Glutamatergic neuron (in vitro differentiated cells): ENCODE measurements around the gene CASTOR1. TPM values are rescaled to one million over a fixed set of nuclear protein-coding genes. Genes with fewer than 3 reads are reported as not detected.

Experiments
- DNase-seq: peaks from one replicate; pipeline ENCODE4 v3.0.0; 2022
- H3K27ac Mint-ChIP-seq: one replicate; pipeline ENCODE4 v1.8.0; 2020; ENCODE audit warnings: mild to moderate bottlenecking, mixed read lengths, inconsistent platforms; ENCODE audit not compliant: unreplicated experiment
- H3K27me3 Mint-ChIP-seq: one replicate; pipeline ENCODE4 v1.8.0; 2020; ENCODE audit warnings: mild to moderate bottlenecking, moderate library complexity, mixed read lengths, inconsistent platforms; ENCODE audit not compliant: unreplicated experiment
- H3K36me3 Mint-ChIP-seq: one replicate; pipeline ENCODE4 v1.8.0; 2020; ENCODE audit warnings: mild to moderate bottlenecking, mixed read lengths, inconsistent platforms; ENCODE audit not compliant: unreplicated experiment
- H3K4me1 Mint-ChIP-seq: one replicate; pipeline ENCODE4 v1.8.0; 2020; ENCODE audit warnings: mild to moderate bottlenecking, low read depth, mixed read lengths, inconsistent platforms; ENCODE audit not compliant: unreplicated experiment
- H3K4me3 Mint-ChIP-seq: one replicate; pipeline ENCODE4 v1.8.0; 2020; ENCODE audit warnings: mild to moderate bottlenecking, mixed read lengths, inconsistent platforms; ENCODE audit not compliant: unreplicated experiment
- H3K9me3 Mint-ChIP-seq: one replicate; pipeline ENCODE4 v1.8.0; 2020; ENCODE audit warnings: mild to moderate bottlenecking, moderate library complexity, mixed read lengths, inconsistent platforms; ENCODE audit not compliant: unreplicated experiment
- total RNA-seq: library from RNA; stranded (reverse); fragmentation: NEBNext Ultra II Directional; extraction: Animal tissue kit (Norgen Biotek cat#: 25700); gene quantifications from one replicate; pipeline ENCODE4 v1.2.1, GENCODE V29; 2021; ENCODE audit not compliant: unreplicated experiment
- TF ChIP-seq, protein P1 (sequence below): fragments of 200-600 bp; sonication (generic); IDR thresholded peaks from one replicate; pipeline ENCODE4 v1.5.0; 2021; ENCODE audit not compliant: partially characterized antibody, unreplicated experiment

The CASTOR1 gene
- total RNA-seq, 1 donor from 2014 or later = 4.5 TPM

DNA sequence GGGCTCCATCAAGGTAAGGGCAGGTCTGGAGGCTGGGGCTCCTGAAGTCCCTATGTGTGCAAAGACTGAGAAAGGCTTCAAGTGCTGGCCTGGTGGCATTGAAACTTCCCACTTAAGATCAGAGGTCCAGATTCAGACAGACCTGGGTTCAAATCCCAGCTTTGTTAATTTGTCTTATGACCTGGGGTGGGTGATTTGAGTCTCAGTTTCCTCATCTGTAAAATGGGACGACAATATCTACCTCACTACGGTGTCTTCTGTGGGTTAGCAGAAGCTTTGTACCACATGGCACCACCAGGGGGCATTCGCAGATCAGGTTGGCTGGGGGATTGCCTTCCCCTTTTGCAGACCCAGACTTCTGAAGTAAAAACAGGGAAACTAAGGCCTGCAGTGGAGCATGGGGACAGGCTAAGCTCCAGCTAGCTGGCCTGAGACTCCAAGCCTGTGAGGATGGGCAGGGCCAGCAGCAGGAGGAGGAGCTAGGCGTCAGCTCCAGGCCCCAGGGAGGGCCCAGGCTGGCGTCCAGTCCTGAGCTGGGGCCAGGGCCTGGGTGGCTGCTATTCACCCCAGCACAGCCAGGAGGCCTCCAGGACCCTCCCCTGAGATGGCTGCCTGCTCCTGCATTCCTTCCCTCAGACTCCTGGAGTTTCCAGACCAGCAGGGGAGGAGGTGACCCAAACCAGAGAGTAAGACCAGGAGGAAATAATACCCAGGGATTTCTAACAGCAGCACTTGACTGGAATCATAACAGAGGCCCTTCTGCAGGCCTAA is 1.5 kb downstream of the CASTOR1 start:
- H3K27ac Mint-ChIP-seq = no peak overlapping the region

DNA sequence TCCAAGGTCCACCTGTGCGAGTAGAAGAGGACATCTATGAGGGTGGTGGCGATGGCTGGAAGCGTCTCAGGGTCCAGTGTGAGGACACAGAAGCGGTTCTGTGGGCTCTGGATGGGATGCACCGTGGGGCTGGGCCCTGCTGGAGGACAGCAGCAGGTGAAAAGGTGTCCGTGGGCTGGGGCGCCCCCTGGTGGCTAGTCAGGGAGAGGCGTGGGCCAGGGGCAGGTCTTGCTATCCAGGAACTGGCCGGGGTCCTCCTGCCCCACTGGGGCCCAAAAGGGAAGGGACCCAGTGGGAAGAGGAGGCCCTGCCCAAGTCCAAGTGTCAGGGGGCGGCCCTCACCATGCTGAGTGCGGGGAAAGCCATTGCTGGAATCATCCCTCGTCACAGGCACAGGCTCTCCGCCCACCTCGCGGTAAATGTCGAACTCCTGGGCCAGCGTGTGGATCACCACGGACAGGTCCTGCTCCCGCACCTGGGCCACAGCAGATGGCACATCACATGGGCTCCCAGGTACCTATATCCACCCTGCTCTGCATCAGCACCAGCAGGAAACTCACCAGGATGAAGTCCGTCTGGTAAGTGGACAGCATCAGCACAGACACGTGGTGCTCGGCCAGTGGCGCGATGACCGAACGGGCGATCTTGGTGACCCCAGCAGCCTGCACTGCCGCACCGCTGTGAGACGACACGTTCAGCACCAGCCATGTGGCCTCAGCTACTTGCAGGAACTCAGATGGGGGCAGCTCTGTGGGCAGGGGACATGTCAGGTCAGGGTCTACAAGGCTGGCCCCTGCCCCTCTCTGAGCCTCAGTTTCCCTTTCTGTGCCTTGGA is 2.3 kb downstream of the CASTOR1 start:
- no peaks in the 10 kb centered on the region for H3K36me3 Mint-ChIP-seq
- H3K4me1 Mint-ChIP-seq = no peaks in the 10 kb centered on the region
- peaks cover 4% of the 10 kb centered on the region for H3K27me3 Mint-ChIP-seq
- H3K27ac Mint-ChIP-seq = no peak overlapping the region
- H3K4me3 Mint-ChIP-seq = no peak overlapping the region
- TF ChIP-seq, protein P1, sequence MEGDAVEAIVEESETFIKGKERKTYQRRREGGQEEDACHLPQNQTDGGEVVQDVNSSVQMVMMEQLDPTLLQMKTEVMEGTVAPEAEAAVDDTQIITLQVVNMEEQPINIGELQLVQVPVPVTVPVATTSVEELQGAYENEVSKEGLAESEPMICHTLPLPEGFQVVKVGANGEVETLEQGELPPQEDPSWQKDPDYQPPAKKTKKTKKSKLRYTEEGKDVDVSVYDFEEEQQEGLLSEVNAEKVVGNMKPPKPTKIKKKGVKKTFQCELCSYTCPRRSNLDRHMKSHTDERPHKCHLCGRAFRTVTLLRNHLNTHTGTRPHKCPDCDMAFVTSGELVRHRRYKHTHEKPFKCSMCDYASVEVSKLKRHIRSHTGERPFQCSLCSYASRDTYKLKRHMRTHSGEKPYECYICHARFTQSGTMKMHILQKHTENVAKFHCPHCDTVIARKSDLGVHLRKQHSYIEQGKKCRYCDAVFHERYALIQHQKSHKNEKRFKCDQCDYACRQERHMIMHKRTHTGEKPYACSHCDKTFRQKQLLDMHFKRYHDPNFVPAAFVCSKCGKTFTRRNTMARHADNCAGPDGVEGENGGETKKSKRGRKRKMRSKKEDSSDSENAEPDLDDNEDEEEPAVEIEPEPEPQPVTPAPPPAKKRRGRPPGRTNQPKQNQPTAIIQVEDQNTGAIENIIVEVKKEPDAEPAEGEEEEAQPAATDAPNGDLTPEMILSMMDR = peak; percentile 92
- DNase-seq = peak; percentile 85
- H3K9me3 Mint-ChIP-seq = peaks cover 2% of the 10 kb centered on the region

More for the DNA sequence above, 1.5 kb downstream of the CASTOR1 start:
- TF ChIP-seq, protein P1 = peak; percentile 83
- no peaks in the 10 kb centered on the region for H3K4me1 Mint-ChIP-seq
- peaks cover 2% of the 10 kb centered on the region for H3K9me3 Mint-ChIP-seq
- DNase-seq = peak; percentile 81
- no peaks in the 10 kb centered on the region for H3K36me3 Mint-ChIP-seq
- H3K27me3 Mint-ChIP-seq = peaks cover 4% of the 10 kb centered on the region
- peak overlapping the region; percentile 80 for H3K4me3 Mint-ChIP-seq

DNA sequence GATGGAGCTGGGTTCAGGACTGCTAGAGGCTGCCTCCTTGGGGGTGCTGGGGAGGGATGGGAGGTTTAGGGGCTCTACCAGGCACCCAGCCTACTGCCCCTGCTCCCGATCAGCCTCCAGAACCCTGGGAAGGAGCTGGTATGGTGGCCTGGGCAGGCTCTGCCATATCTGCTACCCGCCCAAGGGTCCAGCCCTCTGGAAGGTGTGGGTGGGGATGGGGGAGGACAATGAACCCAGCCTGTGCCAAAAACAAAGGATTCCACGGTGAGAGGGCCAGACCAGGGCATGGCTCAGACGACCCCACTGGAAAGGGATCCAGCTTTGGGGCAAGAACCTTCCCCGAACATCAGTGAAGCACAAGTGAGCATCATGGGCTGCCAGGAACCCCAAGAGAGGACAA is 3.0 kb downstream of the CASTOR1 start:
- no peak overlapping the region for H3K4me3 Mint-ChIP-seq
- H3K27ac Mint-ChIP-seq = no peak overlapping the region
- peaks cover 2% of the 10 kb centered on the region for H3K9me3 Mint-ChIP-seq
- TF ChIP-seq, protein P1 = no peak
- H3K4me1 Mint-ChIP-seq = no peaks in the 10 kb centered on the region
- H3K27me3 Mint-ChIP-seq = peaks cover 4% of the 10 kb centered on the region
- no peak for DNase-seq
- no peaks in the 10 kb centered on the region for H3K36me3 Mint-ChIP-seq

DNA sequence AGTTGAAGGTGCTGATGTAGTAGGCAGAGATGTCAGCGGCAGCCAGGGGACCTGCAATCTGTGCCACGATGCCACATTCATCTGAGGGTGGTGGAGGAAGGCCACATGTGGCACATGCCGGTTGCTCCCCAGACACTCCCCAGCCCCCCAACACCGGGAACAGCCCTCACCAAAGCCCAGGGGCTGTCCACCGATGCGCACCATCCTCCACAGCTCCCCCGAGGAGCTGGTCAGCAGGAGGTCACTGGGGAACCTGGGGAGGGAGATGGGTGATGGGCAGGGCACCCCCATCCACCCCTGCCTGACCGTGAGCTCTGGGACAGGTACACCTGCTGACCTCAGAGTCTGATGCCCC is 3.5 kb downstream of the CASTOR1 start:
- H3K4me3 Mint-ChIP-seq = no peak overlapping the region
- H3K9me3 Mint-ChIP-seq = peaks cover 2% of the 10 kb centered on the region
- DNase-seq = no peak
- TF ChIP-seq, protein P1 = no peak
- H3K4me1 Mint-ChIP-seq = no peaks in the 10 kb centered on the region
- H3K36me3 Mint-ChIP-seq = no peaks in the 10 kb centered on the region
- peaks cover 4% of the 10 kb centered on the region for H3K27me3 Mint-ChIP-seq
- H3K27ac Mint-ChIP-seq = no peak overlapping the region
